ENCODE results near the gene TARS1.

The TARS1 gene

DNA sequence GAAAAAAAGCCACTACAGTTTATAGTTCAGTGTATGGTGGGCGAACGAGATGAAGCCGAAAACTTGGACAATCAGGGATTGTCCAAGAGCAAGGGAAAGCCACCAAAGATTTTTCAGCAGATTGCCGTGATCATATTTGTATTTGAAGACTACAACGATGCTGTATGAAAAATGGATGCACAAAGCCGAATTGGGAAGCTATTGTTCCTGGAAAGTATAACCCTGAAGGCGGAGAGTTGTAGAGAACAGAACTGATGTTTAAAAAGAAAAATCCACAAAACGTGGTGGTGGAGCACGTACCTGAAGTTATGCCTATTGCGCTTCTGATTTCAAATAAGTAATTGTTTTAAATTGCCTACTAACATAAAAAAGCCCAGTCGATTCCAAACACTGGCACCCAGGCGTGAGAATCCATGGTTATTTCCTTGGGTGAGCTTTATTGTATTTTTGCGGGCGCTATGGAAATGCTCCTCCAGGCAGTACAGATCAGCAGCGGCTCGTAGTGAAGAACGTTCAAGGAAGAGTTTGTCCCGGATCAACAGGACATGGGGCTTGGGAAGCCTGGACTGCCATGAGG is 772 bp upstream of the TARS1 start:
- DNase-seq: peak in 1 of 3 experiments; percentile 63

DNA sequence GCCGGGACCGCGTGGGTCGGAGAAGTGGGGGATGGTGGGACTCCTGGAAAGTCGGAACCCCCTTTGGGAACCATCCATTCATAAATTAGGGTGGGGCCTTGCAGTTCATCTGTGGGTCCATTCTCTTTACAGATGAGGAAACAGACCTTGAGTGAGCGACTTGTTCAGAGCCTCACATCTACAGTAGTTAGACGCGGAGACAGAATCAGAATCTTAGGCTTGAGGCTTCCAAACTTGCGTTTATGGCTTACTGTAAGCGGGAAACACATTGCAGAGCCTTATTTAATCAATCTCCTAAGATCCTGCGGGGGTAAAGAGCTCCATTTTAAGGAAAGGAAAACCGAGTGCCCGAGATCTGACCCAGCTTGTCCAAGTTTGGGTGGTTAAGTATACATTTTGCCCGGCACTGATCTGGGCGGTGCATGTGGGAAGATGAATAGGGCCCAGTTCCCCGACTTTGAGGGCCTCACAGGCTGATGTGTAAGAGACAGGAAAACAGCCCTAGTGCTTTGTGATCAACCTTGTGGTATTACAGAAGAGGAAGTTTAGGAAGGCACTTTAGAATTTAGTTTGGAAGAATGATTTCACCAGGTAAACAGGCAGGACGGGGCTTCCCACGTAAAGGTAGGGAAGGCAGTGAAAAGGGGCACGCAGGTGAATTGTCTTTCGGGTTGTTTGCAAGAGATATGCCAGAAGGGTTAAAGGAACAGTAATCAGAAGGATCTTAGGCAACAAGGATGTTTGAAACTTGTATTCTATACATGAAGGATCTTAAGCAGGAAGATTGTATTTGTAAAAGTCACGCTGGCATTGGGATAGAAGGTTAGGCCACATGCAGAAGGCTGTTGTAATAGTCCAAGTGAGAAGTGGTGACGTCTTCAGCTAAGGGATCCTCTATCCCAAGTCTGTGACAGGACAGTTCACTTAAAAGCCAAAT is 744 bp downstream of the TARS1 start:
- peak in 2 of 3 experiments; percentile 52 to 53 for DNase-seq

DNA sequence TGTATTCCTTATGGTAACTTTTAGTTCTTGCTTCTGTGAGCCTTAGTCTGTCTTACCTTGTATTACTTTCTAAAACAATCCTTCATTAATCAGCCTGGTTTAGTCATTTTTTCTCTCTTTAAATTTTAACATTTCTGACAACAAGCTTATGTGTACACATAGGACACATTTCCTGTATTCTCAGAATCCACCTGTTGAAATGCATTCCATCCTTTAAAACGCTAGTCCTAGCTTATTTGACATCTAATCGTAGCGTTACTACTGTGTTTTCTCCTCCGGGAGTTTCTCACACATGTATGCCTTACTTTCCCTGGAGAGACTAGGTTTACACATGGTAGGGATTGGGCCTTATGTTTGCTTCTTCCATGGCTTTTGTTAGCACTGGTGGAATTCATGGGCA is 3.8 kb downstream of the TARS1 start:
- DNase-seq: no peak

DNA sequence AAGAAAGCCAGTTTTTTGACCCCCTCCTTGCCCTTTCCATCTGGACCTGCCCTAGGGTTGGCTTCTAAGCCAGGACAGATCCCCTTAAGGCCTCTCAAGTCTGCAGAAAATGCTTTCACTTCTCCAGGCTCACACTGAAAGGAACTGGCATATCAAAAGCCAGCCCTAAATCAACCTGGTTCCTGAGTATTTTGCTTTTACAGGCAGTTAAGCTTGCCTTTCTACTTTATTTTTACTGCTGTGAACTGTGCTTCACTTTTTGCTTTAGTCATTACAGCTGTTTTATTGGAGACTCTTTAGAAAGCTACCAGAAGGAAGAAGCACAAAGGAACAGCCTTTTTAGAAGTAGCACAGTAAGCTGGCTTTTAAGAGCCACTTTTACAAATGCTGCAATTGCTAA is 5.0 kb downstream of the TARS1 start:
- no peak for DNase-seq

DNA sequence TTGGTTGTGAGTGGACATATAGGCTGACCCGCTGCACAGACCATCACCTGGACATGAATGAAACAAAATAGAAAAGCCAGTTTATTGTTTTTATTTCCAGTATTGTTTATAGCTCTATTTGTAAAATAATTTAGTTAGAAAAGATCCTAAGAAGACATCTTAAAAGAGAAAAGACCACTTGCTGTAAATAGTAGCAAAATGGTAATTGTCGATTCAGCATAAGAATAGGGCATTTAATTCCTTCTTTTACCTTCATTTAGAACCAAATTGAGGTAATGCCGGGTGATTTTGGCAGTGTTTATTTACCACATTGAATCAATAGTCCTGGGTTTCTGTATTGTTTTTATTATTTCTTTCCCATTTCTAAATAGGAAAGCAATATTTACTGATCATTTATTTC is 7.4 kb downstream of the TARS1 start:
- no peak for DNase-seq

DNA sequence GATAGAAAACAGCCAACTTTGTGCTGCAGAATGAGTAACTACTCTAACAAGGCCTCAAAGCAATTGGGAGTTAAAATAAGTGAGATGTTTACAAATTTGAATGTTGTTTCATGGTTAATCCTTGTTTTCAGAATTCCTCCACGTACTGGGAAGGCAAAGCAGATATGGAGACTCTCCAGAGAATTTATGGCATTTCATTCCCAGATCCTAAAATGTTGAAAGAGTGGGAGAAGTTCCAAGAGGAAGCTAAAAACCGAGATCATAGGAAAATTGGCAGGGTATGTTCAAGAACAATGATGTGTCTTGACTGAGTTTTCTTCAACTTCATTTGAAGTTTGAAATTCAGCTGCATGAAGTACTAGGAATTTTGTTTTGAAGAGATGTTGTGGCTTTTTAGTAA is 16.4 kb downstream of the TARS1 start:
- DNase-seq: no peak

DNA sequence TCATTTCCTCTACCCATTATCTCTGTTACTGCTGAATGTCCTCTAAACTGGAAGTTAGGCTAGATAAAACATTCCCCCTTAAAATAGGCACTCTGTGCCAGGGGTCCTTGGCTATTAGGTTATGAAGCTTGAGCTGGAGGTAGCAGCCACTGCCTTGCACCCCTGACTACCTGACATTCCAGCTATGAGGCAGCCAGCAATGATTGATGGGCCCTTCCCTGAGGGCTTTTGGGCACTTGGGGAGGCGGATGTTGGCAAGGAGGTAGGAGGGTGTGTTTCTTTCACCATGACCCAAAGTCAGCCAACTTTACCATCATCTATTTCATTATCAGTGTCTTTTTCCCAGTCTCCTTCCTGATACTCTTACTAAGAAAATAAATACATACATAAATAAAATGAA is 17.1 kb downstream of the TARS1 start:
- DNase-seq: no peak

DNA sequence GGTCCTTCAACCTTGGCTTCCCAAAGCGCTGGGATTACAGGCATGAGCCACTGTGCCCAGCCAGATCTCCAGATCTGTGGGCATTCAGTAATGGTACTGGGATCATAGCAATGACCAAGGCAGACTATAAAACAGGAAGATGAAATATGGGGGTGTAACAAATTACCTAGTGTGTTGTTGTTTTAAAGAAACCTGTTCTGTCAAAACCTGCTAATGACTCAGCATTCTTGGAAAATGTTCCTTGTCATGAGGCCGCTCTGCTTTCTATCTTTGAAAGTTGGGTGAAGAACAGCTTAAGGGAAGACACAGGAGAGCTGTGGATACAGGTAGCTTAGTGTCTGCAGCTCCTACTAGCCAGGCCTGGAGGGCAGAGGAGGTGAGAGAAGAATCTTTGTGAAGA is 19.4 kb downstream of the TARS1 start:
- DNase-seq: no peak

DNA sequence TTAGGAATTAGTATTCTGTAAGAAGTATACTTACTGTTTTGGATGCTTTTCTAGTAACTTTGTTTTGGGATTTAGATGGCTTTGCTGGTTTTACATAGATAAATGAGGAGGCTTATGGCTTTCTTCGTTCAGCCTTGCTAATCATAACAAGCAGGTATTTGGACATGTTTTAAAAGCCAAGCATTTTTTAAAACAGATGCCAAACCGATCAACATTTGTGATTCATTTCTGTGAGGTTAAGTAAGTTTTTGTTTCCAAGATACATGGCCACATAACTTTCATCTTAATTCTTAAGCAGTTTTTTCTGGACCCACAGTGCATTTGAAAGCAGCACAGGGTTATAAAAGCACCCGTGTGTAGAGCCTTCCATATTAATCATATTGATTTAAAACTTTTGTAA is 21.7 kb downstream of the TARS1 start:
- no peak for DNase-seq

DNA sequence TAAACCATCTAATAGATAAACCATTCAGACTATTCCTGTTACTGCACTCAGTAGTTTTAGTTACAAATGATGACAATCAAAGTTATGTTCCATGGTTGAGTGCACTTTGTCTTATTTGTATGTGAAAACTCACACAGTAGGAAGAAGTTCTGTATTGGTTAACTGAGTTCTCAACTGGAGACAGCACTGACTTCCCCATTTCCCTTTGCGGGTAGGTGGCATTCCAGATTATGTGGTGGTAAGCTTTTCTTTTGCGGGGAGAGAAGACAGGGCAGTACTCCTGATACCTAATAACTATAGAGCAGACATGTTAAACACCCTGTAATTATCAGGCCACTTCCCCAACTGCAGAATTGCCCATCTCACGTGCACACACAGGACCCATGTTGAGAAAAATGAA is 24.4 kb downstream of the TARS1 start:
- no peak for DNase-seq

DNA sequence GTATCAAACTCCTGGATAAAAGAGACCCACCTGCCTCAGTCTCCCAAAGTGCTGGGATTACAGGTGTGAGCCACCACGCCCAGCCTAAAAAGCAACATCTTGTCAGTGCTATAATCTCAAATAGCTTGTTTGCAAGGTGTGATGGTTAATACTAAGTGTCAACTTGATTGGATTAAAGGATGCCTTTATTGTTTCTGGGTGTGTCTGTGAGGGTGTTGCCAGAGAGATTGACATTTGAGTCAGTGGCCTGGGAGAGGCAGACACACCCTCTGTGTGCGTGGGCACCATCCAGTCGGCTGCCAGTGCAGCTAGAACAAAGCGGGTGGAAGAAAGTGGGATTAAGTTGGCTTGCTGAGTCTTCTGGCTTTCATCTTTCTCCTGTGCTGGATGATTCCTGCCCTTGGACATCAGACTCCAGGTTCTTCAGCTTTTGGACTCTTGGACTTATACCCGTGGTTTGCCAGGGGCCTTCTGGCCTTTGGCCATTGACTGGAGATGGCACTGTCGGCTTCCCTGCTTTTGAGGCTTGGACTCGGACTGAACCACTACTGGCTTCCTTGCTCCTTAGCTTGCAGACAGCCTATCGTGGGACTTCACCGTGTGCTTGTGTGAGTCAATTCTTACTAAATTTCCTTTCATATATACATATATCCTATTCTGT is 28.1 kb downstream of the TARS1 start:
- no peak for DNase-seq

DNA sequence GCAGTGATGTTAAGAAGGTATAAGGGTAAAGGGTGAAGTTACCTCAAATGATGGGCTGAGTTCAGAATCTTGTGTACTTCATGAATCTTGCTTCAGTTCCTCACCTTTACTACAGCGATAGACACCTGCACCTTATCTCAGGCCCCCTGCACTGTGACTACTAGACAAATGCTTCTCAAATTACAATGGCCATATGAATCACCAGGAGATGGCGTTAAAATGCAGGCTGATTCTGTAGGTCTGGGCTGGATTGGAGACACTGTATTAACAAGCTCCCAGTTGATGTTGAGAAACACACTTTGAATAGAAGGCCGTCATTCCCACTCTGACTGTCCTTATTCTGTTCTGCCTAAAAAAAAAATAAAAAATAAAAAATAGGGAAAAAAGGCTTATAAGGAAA is 29.8 kb downstream of the TARS1 start:
- DNase-seq: peak; percentile 16 to 69 (median 21)

DNA sequence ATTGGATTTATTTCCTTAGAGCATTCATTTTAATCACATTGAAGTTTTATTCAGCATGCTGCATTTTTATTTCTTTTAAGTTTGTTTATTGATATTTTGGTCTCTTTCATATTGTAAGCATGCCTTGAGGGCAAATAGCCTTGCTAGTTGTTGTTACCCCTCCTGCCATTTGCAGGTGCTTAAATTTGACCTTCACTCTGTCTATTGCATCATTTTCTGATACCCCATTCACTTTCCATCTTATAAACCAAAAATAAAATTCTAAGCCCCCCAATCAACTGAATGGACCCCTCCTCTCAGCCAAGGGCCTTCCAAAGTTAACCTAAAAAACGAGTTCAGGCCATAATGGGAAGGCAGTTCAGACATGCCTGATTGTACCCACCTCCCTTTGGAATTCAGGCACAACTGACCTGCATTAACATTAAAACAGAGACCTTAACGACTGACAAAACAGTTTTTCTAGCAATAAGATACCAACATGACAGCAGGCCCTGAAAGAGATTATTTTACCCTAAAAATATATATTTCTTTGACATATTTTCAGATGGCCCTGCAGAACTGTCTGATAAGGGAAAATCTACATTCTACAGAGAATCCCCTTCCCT is 32.1 kb downstream of the TARS1 start:
- DNase-seq: no peak

DNA sequence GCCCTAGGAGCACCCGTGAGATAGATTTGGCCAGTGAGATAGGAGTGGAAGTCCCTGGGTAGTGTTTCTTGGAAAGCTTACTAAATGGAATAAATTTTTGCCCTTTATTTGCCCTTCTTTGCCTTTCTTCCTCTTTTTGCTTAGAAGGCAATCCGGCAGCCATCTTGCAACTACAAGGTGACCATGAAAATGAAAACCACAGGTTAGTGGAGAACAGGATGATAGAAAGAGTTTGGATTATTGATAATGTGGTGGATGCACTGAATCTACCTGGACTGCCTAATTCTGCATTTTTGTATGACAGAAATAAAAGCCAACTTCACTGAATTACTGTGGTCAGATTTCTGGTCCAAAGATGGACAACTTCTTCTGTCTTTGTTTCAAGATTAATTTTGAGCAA is 33.2 kb downstream of the TARS1 start:
- DNase-seq: no peak

DNA sequence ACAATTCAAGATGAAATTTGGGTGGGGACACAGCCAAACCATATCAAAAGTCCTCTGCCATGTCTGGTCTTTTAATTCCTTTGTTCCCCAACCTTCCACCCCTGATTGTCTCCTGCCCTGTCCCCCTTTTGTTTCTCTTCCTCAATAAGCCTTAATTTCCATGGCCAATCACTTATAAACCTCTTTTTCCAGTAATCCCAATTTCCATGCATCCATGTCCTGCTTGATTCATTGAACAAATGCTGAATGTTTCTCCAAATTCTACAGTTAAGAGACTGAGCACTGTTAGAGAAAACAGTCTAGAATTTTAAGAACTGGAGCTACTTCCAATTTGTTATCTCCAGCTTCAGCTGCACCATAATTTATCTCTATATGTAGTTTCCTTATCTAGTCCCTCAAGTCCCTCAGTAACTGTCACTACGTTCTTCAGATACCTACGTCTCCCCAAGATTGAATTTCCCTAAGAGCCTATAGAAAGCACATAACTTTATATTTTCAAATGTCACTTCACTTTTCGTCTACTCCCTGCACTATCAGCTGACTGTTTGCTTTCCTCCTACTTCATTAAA is 34.2 kb downstream of the TARS1 start:
- DNase-seq: no peak

DNA sequence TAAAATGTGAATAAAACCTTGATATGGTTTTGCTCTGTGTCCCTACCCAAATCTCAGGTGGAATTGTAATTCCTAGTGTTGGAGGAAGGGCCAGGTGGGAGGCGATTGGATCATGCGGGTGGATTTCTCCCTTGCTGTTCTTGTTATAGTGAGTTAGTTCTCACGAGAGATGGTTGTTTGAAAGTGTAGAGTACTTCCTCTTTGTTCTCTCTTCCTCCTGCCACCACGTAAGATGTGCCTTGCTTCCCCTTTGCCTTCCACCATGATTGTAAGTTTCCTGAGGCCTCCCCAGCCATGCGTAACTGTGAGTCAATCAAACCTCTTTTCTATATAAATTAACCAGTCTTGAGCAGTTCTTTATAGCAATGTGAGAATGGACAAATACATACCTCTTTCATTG is 34.9 kb downstream of the TARS1 start:
- no peak for DNase-seq

DNA sequence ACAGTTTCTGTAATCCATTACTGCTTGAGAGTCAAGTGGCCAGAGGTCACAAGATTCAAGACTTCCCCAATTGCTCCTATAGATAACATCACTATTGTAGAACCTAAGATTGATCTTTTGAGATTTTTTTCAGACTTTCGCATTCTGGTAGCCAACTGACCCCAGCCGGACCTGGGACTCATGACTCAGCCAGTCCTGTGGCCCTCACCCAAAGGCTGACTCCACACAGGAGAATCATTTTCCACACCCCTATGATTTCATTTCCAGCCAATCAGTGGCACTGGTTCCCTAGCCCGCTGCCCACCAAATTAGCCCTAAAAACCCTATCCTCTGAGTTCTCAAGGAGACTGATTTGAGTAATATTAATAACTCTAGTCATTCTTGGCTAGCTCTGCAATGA is 36.2 kb downstream of the TARS1 start:
- DNase-seq: no peak

DNA sequence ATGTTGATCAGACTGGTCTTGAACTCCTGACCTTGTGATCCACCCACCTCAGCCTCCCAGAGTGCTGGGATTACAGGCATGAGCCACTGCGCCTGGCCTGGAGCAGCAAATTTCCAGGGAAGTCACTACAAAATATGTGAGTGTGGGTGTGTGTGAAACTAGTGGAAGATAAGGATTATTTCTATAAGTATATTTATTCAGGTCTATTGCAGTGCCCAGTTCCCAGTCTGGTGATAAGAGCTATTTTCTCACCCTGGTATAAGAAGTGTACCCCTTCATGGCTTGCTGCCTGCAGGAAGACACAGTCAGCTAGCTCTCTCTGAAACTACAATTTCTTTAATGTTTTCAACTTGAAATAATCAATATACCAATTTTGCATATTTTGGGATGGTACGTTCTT is 37.1 kb downstream of the TARS1 start:
- no peak for DNase-seq

DNA sequence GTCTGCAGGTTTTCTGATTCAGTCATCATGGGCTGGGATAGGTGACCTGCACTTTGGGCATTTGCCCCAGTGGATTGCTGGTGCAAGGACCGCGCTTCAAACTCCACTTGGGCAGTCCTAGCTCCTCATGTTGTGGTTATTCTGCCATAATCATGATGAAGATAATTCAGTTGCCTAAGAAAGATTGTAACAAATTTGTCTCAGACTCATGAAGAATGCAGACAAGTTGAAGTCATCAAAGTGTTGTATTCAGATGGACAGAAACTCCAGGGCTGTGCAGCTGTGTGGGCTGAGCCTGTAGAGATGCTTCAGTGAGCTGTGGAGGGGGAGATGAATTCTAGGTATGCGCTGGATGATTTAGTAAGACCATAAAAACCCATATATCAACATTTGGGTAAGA is 38.5 kb downstream of the TARS1 start:
- no peak for DNase-seq

DNA sequence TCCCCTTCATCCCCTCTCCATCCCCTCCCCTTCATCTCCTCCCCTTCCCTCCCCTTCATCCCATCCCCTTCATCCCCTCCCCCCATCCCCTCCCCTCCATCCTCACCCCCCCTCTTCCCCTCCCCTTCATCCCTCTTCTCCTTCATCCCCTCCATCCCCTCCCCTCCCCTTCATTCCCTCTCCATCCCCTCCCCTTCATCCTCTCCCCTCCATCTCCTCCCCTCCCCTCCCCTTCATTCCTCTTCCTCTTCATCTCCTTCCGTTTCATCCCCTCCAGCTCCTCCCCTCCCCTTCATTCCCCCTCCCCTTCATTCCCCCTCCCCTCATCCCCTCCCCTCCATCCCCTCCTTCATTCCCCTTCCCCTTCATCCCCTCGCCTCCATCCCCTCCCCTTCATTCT is 40.1 kb downstream of the TARS1 start:
- DNase-seq: no peak

DNA sequence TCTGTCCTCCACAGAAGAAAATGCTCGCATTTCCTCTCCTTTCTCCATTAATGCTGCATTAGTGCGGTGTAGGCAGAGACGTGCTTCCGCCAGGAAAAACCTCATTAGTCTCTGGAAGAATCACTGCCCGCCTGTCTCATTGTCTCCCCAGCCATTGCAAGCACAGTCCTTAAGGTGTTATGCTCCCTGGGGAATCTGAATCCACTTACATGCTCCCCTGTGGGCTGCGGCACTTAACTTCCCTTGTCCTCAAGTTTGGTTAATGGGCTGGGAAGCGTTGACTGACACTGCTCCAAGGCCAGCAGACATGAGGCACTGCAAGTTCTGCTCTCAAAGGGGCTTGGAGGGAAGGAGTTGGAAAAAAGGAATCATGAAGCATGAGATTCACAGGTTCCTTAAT is 41.6 kb downstream of the TARS1 start:
- peak in 2 of 3 experiments; percentile 7 to 14 for DNase-seq

DNA sequence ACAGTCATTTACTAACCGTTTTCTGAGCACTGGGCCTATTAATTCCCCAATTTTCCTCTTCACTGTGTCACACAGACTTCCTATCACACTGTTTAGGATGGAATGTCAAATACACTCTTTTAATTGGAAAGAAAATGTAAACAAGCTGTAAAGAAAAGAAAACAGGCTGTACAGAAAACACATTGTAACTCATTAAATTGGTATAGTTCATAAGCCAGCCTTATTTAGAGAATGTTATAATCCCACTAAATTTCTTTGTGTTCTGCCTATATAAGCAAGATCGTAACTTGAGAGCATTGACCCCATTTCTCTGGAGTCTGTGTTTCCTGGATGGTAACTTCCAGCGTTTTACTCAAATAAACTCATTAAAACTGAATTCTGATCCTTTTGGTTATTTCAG is 46.5 kb downstream of the TARS1 start:
- DNase-seq: no peak

Data from NCI-H1417 (cell line).